Cardiac muscle cell (in vitro differentiated cells and primary cell): ENCODE data around the gene ISM2. TPM values are rescaled to one million over a fixed set of nuclear protein-coding genes. Genes with fewer than 3 reads are reported as not detected.
A peak's percentile ranks its signal among the peaks of the same experiment; 100 is the strongest.

ENCODE experiments used
- DNase-seq, 2 donors: peaks; one replicate each; pipeline versions ENCODE4 v3.0.0 to v3.0.0-alpha.2; 2010 to 2017; ENCODE audit warnings: low read depth in 1 of 2, low spot score in 1 of 2
- H3K27ac ChIP-seq: fragments of 200-600 bp; sonication (generic); 2 replicates; pipeline ENCODE4 v1.5.1; 2016
- H3K27me3 ChIP-seq: fragments of 200-600 bp; sonication (generic); 2 replicates; pipeline ENCODE4 v1.6.0; 2016; ENCODE audit warnings: control low read depth
- H3K36me3 ChIP-seq: fragments of 200-600 bp; sonication (generic); 2 replicates; pipeline ENCODE4 v1.5.1; 2016; ENCODE audit warnings: control low read depth
- H3K4me1 ChIP-seq: fragments of 200-600 bp; sonication (generic); 2 replicates; pipeline ENCODE4 v1.8.1; 2017; ENCODE audit warnings: low read depth, mild to moderate bottlenecking, mixed run types
- H3K4me3 ChIP-seq: fragments of 200-600 bp; sonication (generic); 2 replicates; pipeline ENCODE4 v1.5.1; 2016; ENCODE audit warnings: mild to moderate bottlenecking
- H3K9me3 ChIP-seq: fragments of 200-600 bp; sonication (generic); 2 replicates; pipeline ENCODE4 v1.5.1; 2017; ENCODE audit warnings: low read depth, mild to moderate bottlenecking, control low read depth
- CTCF ChIP-seq: IDR thresholded peaks from 2 replicates; pipeline ENCODE4 v1.5.1; 2012; ENCODE audit warnings: low read depth, mild to moderate bottlenecking, low read length
- polyA plus RNA-seq: library from polyadenylated mRNA; unstranded; fragments of >200 nt; fragmentation: Nextera tagmentation; extraction: Ambion mirVana; gene quantifications from 2 replicates; pipeline ENCODE4 v1.2.1, GENCODE V29; 2016
- total RNA-seq: library from RNA; depleted of rRNA; stranded (reverse); fragments of >200 nt; gene quantifications from 2 replicates; pipeline ENCODE4 v1.2.3, GENCODE V29; 2016

Gene ISM2
- total and polyA plus RNA-seq, 2 experiments from 2014 or later: 0.83 TPM; not detected in 1

- DNase-seq: peak in 1 of 2 donors; percentile 38
- H3K27me3 ChIP-seq: no peaks in the 10 kb centered on the region
- no peak overlapping the region for H3K27ac ChIP-seq
- no peak for TF ChIP-seq CTCF
- no peak overlapping the region for H3K4me3 ChIP-seq
- no peaks in the 10 kb centered on the region for H3K4me1 ChIP-seq
- no peaks in the 10 kb centered on the region for H3K9me3 ChIP-seq
- H3K36me3 ChIP-seq: no peaks in the 10 kb centered on the region
These were observed 24.0 kb downstream of the ISM2 start for GRCh38 chr14:77474479-77475177.

GRCh38 chr14:77473921-77474320, 24.7 kb downstream of the ISM2 start:
- H3K36me3 ChIP-seq: peaks cover 4% of the 10 kb centered on the region
- no peak for DNase-seq
- no peak for TF ChIP-seq CTCF
- no peaks in the 10 kb centered on the region for H3K9me3 ChIP-seq
- H3K4me3 ChIP-seq: no peak overlapping the region
- H3K4me1 ChIP-seq: no peaks in the 10 kb centered on the region
- H3K27ac ChIP-seq: no peak overlapping the region
- H3K27me3 ChIP-seq: no peaks in the 10 kb centered on the region

- Histone ChIP-seq H3K36me3 (peaks cover 26% of the 10 kb centered on the region), H3K27me3 (no peaks in the 10 kb centered on the region), H3K4me1 (no peaks in the 10 kb centered on the region), H3K9me3 (no peaks in the 10 kb centered on the region), H3K27ac (peak overlapping the region; percentile 2), H3K4me3 (no peak overlapping the region)
- DNase-seq: no peak
- TF ChIP-seq CTCF: no peak
These were observed 28.3 kb downstream of the ISM2 start for GRCh38 chr14:77470224-77470870.

- no peak overlapping the region for H3K4me3 ChIP-seq
- peaks cover 33% of the 10 kb centered on the region for H3K36me3 ChIP-seq
- H3K27ac ChIP-seq: peak overlapping the region; percentile 2
These were observed 29.1 kb downstream of the ISM2 start for GRCh38 chr14:77469539-77469938.

GRCh38 chr14:77469067-77469505, 29.5 kb downstream of the ISM2 start:
- Histone ChIP-seq H3K9me3 (no peaks in the 10 kb centered on the region), H3K27ac (peak overlapping the region; percentile 2), H3K4me1 (no peaks in the 10 kb centered on the region), H3K27me3 (no peaks in the 10 kb centered on the region), H3K36me3 (peaks cover 37% of the 10 kb centered on the region), H3K4me3 (no peak overlapping the region)
- no peak for DNase-seq
- no peak for TF ChIP-seq CTCF

More at GRCh38 chr14:77469539-77469938, 29.1 kb downstream of the ISM2 start:
- TF ChIP-seq CTCF: no peak
- Histone ChIP-seq H3K27me3 (no peaks in the 10 kb centered on the region), H3K9me3 (no peaks in the 10 kb centered on the region), H3K4me1 (no peaks in the 10 kb centered on the region)
- no peak for DNase-seq
